HG03108 (cell line): ENCODE data around the gene ARHGAP15.

ENCODE experiments used
- ATAC-seq: cut with Tn5 transposase; IDR thresholded peaks from one replicate; pipeline ENCODE4 v1.9.1; 2021; ENCODE audit warnings: moderate library complexity; ENCODE audit not compliant: unreplicated experiment

ARHGAP15 gene

DNA sequence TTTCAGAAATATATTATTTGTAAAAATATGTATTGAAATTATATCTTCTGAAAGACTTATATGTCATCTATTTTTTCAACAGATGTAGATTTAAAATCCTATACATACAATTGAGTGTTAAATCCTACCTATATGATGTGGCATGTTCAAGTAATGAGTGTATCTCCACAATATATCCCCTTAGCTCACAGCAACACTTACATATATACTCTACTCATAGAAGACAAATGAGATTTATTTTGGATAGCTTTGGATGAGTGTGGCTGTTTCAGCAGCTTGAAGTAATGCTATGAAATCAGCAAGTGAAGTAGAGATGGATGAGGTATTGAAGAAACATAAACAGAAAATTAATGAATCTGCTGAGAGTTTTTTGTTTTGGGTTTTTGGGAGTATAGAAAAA is 263.1 kb downstream of the ARHGAP15 start:
- no peak for ATAC-seq

GRCh38 chr2:143394062-143394461 is 264.8 kb downstream of the ARHGAP15 start:
- ATAC-seq, result no peak

DNA sequence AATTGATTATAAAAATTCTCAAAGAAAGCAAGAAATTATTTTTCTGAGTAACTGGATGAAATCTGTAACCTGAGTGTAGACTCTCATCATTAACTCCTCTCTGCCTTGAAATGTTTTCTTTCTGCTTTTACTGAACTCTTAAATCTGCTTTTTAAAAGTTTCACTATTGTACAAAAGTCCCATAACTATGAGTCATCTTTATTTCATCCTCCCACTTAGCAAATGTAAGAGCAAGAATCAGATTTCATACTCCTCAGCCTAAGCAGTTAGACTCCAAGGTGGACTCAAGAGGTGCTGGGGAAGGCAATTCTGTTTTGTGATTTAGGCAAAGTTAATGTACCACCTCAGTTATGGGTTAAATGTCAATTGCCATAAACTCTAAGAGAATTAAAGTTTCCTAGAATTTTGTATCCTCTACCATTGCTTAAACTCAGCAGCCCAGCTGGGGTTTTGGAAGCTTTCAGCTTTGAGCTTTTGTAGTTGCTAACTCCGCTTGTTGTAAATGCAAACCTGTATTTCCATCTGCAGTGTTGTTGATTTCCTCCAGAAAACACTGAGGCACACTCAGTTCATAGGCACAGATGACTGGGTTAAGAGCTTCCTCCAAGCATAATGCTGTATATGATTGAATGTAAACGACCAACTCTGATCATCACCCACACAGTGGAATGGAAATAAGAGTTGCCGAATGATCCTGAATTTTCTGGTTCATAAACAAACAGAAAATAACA is 268.8 kb downstream of the ARHGAP15 start:
- peak; percentile 55 for ATAC-seq

GRCh38 chr2:143398781-143399180 is 269.6 kb downstream of the ARHGAP15 start:
- ATAC-seq, result no peak

DNA sequence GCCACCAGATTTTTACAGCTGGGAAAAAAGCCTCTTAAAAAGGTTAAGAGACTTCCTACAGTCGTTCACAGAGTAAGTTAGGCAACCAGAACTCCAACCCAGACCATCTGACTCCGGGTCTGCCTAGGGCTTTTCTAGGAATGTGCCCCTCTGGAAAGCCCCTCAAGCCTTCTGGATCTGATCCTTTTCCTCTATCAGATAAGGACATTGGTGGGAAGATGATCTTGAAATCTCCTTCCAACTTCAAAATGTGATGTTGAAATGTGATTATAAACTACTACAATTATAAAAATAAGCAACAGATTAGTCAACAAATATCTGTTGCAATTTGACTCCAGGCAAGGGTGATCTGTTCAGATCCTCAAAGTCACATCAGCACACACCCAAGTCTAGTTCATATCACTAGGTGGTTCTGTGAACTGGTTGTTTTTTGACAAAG is 270.4 kb downstream of the ARHGAP15 start:
- ATAC-seq, result no peak

DNA sequence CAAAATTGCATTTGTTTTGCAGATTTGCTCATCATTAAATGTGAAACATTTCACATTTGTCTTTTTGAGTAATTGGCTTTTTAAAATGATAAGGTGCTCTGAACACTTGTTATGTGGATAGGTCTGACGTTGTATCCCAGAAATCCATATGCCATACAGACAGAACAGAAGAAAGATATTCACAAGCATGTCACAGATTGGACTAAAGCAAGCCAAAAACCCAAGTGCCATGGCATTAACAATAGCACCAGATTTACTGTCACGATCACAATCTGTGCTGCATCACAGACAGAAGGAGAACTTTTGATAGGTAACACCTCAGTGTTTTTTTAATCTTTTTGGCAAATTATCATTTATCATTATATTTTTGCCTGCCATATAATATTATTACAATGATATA is 272.6 kb downstream of the ARHGAP15 start:
- ATAC-seq, result no peak

DNA sequence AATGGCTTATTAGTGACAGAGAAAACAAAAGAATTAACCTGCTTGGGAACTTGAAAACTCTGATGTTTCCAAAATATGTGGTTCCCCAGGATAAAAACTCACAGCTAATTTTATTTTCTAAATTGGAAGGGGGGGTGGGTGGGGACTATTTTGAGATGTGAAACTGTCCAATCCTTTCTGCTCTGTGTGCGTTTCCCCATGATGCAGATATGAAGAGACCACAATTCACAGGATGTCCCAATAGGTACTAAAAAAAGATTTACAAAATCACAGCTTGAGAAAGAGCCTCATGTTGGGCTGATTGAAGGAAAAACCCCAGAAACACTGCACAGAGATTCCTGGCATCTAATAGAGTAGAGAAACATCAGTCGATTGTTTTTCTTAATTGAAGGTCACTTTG is 273.2 kb downstream of the ARHGAP15 start:
- no peak for ATAC-seq

DNA sequence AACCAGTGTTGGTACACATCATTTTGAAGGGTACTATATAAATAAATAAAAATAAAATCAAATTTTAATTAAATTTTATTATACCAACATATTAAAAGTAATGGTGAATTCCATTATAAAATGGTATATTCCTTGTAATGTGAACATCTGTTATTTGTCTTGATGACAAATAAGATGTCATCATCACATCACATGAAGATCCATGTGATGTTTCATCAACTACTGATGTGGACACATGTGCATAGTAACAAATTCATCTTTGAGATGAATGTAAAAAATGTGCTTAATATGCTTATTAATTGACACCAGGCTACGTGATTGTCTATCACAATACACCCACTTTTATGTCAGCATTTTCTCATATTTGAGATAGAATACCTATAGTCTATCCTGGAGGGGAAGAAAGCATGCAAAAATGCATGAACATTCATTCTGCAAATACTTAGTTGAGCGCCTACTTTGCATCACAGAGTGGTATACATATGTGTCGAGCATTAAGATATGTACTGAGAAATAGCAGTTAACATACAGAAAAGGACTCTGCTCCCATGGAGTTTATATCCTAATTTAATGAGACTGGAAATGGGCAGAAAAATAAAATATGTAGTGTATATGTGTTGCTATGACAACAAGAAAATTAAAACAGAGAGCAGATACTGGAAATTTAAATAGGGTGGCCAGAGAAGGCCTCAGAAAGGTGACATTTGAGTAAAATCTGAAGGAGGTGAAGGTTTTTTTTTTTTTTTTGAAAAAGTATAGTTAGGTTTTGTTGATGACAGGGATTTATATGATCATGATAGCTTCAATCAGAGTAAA is 281.1 kb downstream of the ARHGAP15 start:
- ATAC-seq, result no peak

DNA sequence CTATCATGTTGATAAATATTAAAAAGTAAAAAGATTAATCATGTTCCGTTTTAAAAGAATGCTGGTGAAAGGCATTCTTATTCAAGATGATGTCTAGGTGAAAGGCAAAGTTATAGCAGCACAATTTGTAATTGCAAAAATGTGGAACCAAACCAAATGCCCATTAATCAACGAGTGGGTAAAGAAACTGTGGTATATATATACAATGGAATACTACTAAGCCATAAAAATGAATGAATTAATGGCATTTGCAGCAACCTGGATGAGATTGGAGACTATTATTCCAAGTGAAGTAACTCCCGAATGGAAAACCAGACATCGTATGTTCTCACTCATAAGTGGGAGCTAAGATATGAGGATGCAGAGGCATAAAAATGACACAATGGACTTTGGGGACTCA is 286.4 kb downstream of the ARHGAP15 start:
- ATAC-seq, result no peak

GRCh38 chr2:143417428-143417827 is 288.2 kb downstream of the ARHGAP15 start:
- ATAC-seq, result no peak

- no peak for ATAC-seq
Measured at GRCh38 chr2:143420313-143420712, 291.1 kb downstream of the ARHGAP15 start.

- ATAC-seq, result peak; percentile 90
Measured at GRCh38 chr2:143422681-143423080, 293.5 kb downstream of the ARHGAP15 start.

DNA sequence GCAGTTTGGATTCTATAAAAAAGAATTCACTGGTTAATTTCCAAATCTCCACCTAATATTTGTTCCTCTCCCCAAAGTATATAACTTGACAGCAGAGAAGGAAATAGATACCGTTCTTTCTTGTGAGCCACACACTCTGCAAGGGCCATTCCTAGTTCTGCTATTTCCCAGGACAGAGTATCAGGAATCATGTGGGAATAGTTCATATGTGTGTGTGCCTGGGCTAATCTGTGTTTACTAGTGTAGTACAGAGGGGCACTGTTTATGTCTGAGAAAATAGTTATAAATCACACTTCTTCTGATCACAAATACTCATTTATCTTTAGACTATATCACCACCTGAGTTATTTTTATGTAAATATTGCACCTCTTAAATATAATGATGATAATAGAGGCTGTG is 296.7 kb downstream of the ARHGAP15 start:
- no peak for ATAC-seq

DNA sequence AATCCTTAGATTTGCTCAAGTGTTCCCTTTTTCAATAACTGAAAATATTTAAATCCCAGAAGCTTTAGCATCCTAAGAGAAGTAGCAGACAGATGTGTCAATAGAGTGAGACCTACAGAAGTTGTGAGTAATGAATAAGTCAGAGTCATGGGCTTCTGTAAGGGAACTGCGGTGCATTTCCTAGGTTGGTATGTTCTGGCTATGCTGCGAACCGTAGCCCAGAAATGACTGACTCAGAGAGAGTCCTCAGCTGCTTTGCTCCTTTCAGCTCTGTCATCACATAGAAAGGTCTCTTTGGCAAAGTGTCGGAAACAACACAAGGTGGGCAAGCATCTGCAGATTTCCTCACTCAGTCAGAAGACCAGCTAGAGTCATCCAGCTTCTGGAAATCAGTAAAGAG is 297.1 kb downstream of the ARHGAP15 start:
- ATAC-seq, result no peak

DNA sequence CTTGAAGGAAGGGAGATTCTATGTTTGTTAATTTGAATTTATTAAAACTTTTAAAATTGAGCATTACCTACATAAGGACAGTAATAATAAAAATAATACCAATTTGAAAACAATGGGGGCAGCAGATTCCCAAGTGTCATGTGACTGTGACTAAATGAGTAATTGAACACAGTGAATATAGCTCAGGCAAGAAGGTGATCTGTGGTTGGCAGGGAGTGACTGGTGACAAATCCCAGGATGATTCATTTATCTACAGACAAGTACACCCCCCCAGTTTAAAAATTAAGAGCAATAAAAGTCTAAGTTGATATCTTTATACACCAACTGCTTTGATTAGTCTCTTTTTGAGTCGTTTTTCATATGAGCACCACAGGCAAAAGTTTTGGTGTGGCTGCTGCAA is 299.5 kb downstream of the ARHGAP15 start:
- ATAC-seq, result no peak

- no peak for ATAC-seq
Measured at GRCh38 chr2:143429932-143430679, 300.9 kb downstream of the ARHGAP15 start.

DNA sequence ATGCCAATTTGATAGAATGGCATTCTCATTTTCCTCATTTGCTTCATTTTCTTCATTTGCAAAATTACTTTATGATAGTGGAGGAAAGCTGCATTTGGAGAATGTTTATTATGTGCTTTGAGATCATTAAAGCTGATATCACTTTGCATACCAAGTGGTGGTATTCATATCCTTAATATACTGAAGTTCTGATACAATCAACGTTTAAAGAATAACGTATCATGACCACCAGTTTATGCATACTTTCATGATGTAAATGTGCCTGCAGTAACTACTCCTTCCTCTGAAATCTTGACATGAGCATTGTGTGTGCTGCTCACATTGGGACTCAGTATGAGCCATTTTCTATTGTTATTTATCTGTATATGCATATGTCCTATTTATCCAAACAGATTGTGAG is 302.1 kb downstream of the ARHGAP15 start:
- no peak for ATAC-seq

DNA sequence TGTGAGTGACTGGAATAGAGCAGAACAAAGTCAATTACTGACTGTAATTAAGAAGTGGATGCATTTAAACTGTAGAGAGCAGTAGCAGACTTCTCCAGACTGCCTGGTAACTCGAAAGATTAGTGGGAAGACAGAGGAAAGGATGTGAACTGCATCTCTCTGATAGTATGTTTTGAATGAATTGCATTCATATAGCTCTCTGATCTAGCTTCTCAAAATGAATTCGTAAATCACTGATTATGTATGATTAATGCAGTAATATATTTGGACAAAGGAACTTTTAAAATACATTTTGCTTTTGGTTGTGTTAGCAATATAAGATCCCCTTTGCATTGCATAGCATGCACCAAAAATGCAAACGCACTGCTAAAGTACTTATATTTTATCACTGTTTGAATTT is 304.0 kb downstream of the ARHGAP15 start:
- no peak for ATAC-seq

DNA sequence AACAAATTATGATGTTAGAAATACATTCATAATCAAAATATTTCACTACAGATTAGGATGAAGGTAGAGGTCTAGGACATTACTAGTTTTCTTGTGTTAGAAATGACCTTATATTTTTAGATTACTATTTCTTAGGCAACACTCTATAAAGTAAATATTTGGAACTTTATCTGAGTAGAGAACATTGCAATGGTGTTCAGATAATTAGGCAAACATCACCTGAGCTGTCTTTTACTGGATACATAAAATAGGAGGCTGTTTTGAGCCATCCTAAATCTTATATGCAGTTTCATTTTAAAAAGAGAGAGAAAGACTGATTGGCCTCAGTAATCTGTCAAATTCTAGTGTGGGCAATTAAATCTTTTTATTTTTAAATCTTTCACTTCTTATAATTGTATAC is 304.6 kb downstream of the ARHGAP15 start:
- no peak for ATAC-seq

- ATAC-seq, result no peak
Measured at GRCh38 chr2:143434445-143434844, 305.2 kb downstream of the ARHGAP15 start.

DNA sequence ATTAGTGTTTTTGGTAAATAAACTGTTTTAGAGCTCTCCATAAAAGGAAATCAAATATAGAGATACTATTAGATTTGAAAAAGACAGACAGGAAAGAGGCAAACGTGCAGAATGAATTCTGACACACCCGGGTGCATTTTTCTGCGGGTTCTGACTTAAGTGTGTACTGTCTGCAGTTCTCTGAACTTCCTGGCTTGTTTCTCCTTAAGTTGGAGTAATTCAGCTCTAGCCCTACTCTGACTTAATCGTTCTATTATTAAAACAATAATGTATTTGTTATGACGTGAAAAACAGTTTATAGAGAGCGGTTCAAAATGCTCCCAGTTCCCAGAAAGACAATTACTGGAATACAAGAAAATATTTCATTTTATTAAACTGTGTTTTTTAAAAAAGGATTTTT is 305.9 kb downstream of the ARHGAP15 start:
- ATAC-seq, result no peak

- no peak for ATAC-seq
Measured at GRCh38 chr2:143436951-143437350, 307.7 kb downstream of the ARHGAP15 start.
